Measurements from ENCODE around the gene STAC2. TPM values are rescaled to one million over a fixed set of nuclear protein-coding genes. Genes with fewer than 3 reads are reported as not detected.

Gene STAC2
- total RNA-seq, 1 experiment from 2014 or later = 1.3 TPM

GRCh38 chr17:39186481-39187002 is 39.2 kb downstream of the STAC2 start:
- DNase-seq (ENCODE audit: low spot score) = no peak
- H3K27ac ChIP-seq (ENCODE audit: low read depth, low read length, poor library complexity, severe bottlenecking) = no peak overlapping the region
- BruUV-seq (replicated peaks) = no TSS peak
- H3K4me3 ChIP-seq (ENCODE audit: low read depth, low read length, poor library complexity, severe bottlenecking) = no peak overlapping the region
- H3K4me1 ChIP-seq (ENCODE audit: insufficient read depth, low read length, poor library complexity, severe bottlenecking) = no peaks in the 10 kb centered on the region
- CTCF ChIA-PET = no interaction called here
- H3K36me3 ChIP-seq (ENCODE audit: insufficient read depth, low read length, poor library complexity, severe bottlenecking) = peaks cover 3% of the 10 kb centered on the region
- TF ChIP-seq EZH2 (IDR thresholded peaks at IDR 0.05; ENCODE audit: borderline replicate concordance, low read depth, low read length, poor library complexity, severe bottlenecking) = no peak
- TF ChIP-seq, protein P1, sequence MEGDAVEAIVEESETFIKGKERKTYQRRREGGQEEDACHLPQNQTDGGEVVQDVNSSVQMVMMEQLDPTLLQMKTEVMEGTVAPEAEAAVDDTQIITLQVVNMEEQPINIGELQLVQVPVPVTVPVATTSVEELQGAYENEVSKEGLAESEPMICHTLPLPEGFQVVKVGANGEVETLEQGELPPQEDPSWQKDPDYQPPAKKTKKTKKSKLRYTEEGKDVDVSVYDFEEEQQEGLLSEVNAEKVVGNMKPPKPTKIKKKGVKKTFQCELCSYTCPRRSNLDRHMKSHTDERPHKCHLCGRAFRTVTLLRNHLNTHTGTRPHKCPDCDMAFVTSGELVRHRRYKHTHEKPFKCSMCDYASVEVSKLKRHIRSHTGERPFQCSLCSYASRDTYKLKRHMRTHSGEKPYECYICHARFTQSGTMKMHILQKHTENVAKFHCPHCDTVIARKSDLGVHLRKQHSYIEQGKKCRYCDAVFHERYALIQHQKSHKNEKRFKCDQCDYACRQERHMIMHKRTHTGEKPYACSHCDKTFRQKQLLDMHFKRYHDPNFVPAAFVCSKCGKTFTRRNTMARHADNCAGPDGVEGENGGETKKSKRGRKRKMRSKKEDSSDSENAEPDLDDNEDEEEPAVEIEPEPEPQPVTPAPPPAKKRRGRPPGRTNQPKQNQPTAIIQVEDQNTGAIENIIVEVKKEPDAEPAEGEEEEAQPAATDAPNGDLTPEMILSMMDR (conservative IDR thresholded peaks at IDR 0.05; ENCODE audit: low read depth, low read length) = no peak
- POLR2A ChIA-PET (ENCODE audit: low non-redundant PET) = no interaction called here
- intact Hi-C loops (cut with micrococcal nuclease; ENCODE audit: unreplicated experiment) = no loop called here
- no peaks in the 10 kb centered on the region for H3K27me3 ChIP-seq (replicated peaks; ENCODE audit: insufficient read depth, low read depth, low read length, poor library complexity)
- H3K9me3 ChIP-seq (ENCODE audit: low read depth, low read length, poor library complexity, severe bottlenecking) = no peaks in the 10 kb centered on the region

- POLR2A ChIA-PET (ENCODE audit: low non-redundant PET) = no interaction called here
- Histone ChIP-seq H3K4me1 (ENCODE audit: insufficient read depth, low read length, poor library complexity, severe bottlenecking) (no peaks in the 10 kb centered on the region), H3K4me3 (ENCODE audit: low read depth, low read length, poor library complexity, severe bottlenecking) (no peak overlapping the region), H3K36me3 (ENCODE audit: insufficient read depth, low read length, poor library complexity, severe bottlenecking) (no peaks in the 10 kb centered on the region), H3K27me3 (replicated peaks; ENCODE audit: insufficient read depth, low read depth, low read length, poor library complexity) (no peaks in the 10 kb centered on the region), H3K27ac (ENCODE audit: low read depth, low read length, poor library complexity, severe bottlenecking) (no peak overlapping the region), H3K9me3 (ENCODE audit: low read depth, low read length, poor library complexity, severe bottlenecking) (no peaks in the 10 kb centered on the region)
- TF ChIP-seq, protein P1 (conservative IDR thresholded peaks at IDR 0.05; ENCODE audit: low read depth, low read length) = no peak
- no peak for TF ChIP-seq EZH2 (IDR thresholded peaks at IDR 0.05; ENCODE audit: borderline replicate concordance, low read depth, low read length, poor library complexity, severe bottlenecking)
- intact Hi-C loops (cut with micrococcal nuclease; ENCODE audit: unreplicated experiment) = no loop called here
- no TSS peak for BruUV-seq (replicated peaks)
- CTCF ChIA-PET = interaction anchor here (1.3 kb wide), 1 partner anchor 9 kb away, joined by 6 read pairs; no protein-coding TSS in a partner anchor
- no peak for DNase-seq (ENCODE audit: low spot score)
Observed at GRCh38 chr17:39183720-39184119, 42.0 kb downstream of the STAC2 start.

- POLR2A ChIA-PET (ENCODE audit: low non-redundant PET) = no interaction called here
Observed at GRCh38 chr17:39183045-39183444, 42.7 kb downstream of the STAC2 start.

More at GRCh38 chr17:39183045-39183444, 42.7 kb downstream of the STAC2 start:
- Histone ChIP-seq H3K9me3 (ENCODE audit: low read depth, low read length, poor library complexity, severe bottlenecking) (no peaks in the 10 kb centered on the region), H3K36me3 (ENCODE audit: insufficient read depth, low read length, poor library complexity, severe bottlenecking) (no peaks in the 10 kb centered on the region), H3K27ac (ENCODE audit: low read depth, low read length, poor library complexity, severe bottlenecking) (no peak overlapping the region), H3K4me1 (ENCODE audit: insufficient read depth, low read length, poor library complexity, severe bottlenecking) (no peaks in the 10 kb centered on the region), H3K4me3 (ENCODE audit: low read depth, low read length, poor library complexity, severe bottlenecking) (no peak overlapping the region), H3K27me3 (replicated peaks; ENCODE audit: insufficient read depth, low read depth, low read length, poor library complexity) (no peaks in the 10 kb centered on the region)
- TF ChIP-seq EZH2 (IDR thresholded peaks at IDR 0.05; ENCODE audit: borderline replicate concordance, low read depth, low read length, poor library complexity, severe bottlenecking) = no peak
- TF ChIP-seq, protein P1 (conservative IDR thresholded peaks at IDR 0.05; ENCODE audit: low read depth, low read length) = no peak
- CTCF ChIA-PET = interaction anchor here (1.3 kb wide), 1 partner anchor 8 kb away, joined by 6 read pairs; no protein-coding TSS in a partner anchor
- intact Hi-C loops (cut with micrococcal nuclease; ENCODE audit: unreplicated experiment) = no loop called here
- DNase-seq (ENCODE audit: low spot score) = no peak
- no TSS peak for BruUV-seq (replicated peaks)
